ENCODE results near the gene PTPA. TPM values are rescaled to one million over a fixed set of nuclear protein-coding genes. Genes with fewer than 3 reads are reported as not detected.

The PTPA gene
- polyA plus RNA-seq, 3 donors = 11.7 to 38.5 (median 12.4) TPM

DNA sequence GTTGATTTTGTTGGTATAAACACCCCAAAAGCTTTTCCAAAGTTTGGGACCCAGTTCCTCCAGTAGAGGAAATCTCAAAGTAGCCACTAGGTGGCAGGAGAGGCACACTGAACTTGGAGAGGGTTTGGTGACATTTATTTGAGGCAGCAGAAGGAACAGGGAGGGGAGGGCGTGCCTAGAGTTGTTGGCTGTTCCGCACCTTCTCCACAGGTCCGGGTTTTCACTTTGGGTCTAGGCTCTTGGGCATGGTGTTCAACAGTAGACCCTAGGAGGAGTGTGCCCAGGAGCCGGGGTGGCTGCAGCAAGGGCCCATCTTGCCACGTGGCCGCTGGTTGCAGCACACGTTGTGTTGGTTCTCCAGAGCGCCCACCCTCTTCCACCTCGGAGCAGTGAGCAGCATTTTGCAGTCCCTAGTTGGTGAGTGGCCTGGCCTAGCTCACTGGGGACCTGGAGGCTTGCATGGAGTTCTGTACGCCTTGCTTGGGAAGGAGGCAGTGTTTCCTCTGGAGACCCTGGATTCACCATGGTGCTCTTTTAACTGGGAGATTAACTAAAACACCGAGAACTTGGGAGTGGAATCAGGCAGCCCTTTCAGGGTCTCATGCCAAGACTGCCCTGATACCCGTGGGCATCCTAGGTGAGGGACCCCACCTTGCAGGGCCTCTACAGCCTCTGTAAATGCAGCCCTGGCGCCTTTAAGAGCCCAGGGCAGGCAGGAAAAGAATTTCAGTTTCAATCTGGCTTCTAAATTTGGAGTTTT, 28.2 kb downstream of the PTPA start:
- no peaks in the 10 kb centered on the region for H3K27me3 ChIP-seq (ENCODE audit: control insufficient read depth in 2 of 2, insufficient read depth in 2 of 2, low read length in 2 of 2)
- H3K27ac ChIP-seq (ENCODE audit: low read depth in 1 of 2, low read length in 2 of 2) = peak overlapping the region; percentile 97 to 99
- peaks cover 7% of the 10 kb centered on the region for H4K20me1 ChIP-seq (ENCODE audit: insufficient read depth, low read length)
- H3K4me3 ChIP-seq (replicated peaks in 1 of 3; ENCODE audit: low read depth in 2 of 3, low read length in 3 of 3) = peak overlapping the region; percentile 27 to 73 (median 32)
- Mint-ChIP-seq H3K27me3 (ENCODE audit: low read depth in 3 of 3) (peaks cover 0 to 2% (median 0%) of the 10 kb centered on the region in 3 donors), H3K4me3 (peak overlapping the region; percentile 79 to 92), H3K9me3 (no peaks in the 10 kb centered on the region), H3K36me3 (peaks cover 47 to 72% of the 10 kb centered on the region in 2 donors), H3K27ac (peak overlapping the region; percentile 96 to 98 (median 97)), H3K4me1 (peaks cover 41% of the 10 kb centered on the region)
- TF ChIP-seq, protein P1, sequence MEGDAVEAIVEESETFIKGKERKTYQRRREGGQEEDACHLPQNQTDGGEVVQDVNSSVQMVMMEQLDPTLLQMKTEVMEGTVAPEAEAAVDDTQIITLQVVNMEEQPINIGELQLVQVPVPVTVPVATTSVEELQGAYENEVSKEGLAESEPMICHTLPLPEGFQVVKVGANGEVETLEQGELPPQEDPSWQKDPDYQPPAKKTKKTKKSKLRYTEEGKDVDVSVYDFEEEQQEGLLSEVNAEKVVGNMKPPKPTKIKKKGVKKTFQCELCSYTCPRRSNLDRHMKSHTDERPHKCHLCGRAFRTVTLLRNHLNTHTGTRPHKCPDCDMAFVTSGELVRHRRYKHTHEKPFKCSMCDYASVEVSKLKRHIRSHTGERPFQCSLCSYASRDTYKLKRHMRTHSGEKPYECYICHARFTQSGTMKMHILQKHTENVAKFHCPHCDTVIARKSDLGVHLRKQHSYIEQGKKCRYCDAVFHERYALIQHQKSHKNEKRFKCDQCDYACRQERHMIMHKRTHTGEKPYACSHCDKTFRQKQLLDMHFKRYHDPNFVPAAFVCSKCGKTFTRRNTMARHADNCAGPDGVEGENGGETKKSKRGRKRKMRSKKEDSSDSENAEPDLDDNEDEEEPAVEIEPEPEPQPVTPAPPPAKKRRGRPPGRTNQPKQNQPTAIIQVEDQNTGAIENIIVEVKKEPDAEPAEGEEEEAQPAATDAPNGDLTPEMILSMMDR (IDR thresholded peaks at IDR 0.05) = peak; percentile 91
- H3K36me3 ChIP-seq (replicated peaks in 1 of 2; ENCODE audit: control insufficient read depth in 1 of 2, insufficient read depth in 2 of 2, low read length in 2 of 2) = peaks cover 53 to 61% of the 10 kb centered on the region in 2 donors
- peak; percentile 79 to 85 (median 81) for DNase-seq
- H2AFZ ChIP-seq (ENCODE audit: insufficient read depth, low read depth, low read length, poor library complexity, severe bottlenecking) = peak overlapping the region; percentile 50
- H3K9me3 ChIP-seq (replicated peaks in 1 of 2; ENCODE audit: control insufficient read depth in 1 of 2, insufficient read depth in 1 of 2, low read length in 2 of 2) = no peaks in the 10 kb centered on the region
- peak overlapping the region; percentile 84 for H3K9ac ChIP-seq (ENCODE audit: insufficient read depth, low read length, poor library complexity, severe bottlenecking)
- peak overlapping the region; percentile 77 for H3K4me2 ChIP-seq (replicated peaks; ENCODE audit: extremely low read depth, low read length, poor library complexity, severe bottlenecking)
- peaks cover 17% of the 10 kb centered on the region for H3K79me2 ChIP-seq (ENCODE audit: insufficient read depth, low read length)
- 6% methylated on average over 10 of the region's 13 CpGs for WGBS (ENCODE audit: insufficient coverage)
- H3K4me1 ChIP-seq (ENCODE audit: control insufficient read depth in 1 of 2, insufficient read depth in 2 of 2, low read length in 2 of 2) = peaks cover 37 to 47% of the 10 kb centered on the region in 2 donors
- intact Hi-C loops (cut with micrococcal nuclease) = loop anchor here (5.0 to 10.0 kb wide), 3 partner anchors 38 to 645 kb away; partner anchors contain the start of gene IER5L (in 1 of the 2)

GRCh38 chr9:129139993-129140396, 28.8 kb downstream of the PTPA start:
- Histone ChIP-seq H3K9me3 (replicated peaks in 1 of 2; ENCODE audit: control insufficient read depth in 1 of 2, insufficient read depth in 1 of 2, low read length in 2 of 2) (no peaks in the 10 kb centered on the region), H3K27ac (ENCODE audit: low read depth in 1 of 2, low read length in 2 of 2) (peak overlapping the region; percentile 97 to 99), H3K27me3 (ENCODE audit: control insufficient read depth in 2 of 2, insufficient read depth in 2 of 2, low read length in 2 of 2) (no peaks in the 10 kb centered on the region), H3K79me2 (ENCODE audit: insufficient read depth, low read length) (peaks cover 17% of the 10 kb centered on the region), H3K4me2 (replicated peaks; ENCODE audit: extremely low read depth, low read length, poor library complexity, severe bottlenecking) (peak overlapping the region; percentile 77), H3K4me1 (ENCODE audit: control insufficient read depth in 1 of 2, insufficient read depth in 2 of 2, low read length in 2 of 2) (peaks cover 37 to 47% of the 10 kb centered on the region in 2 donors), H3K36me3 (replicated peaks in 1 of 2; ENCODE audit: control insufficient read depth in 1 of 2, insufficient read depth in 2 of 2, low read length in 2 of 2) (peaks cover 48 to 56% of the 10 kb centered on the region in 2 donors), H4K20me1 (ENCODE audit: insufficient read depth, low read length) (peaks cover 7% of the 10 kb centered on the region), H2AFZ (ENCODE audit: insufficient read depth, low read depth, low read length, poor library complexity, severe bottlenecking) (peak overlapping the region; percentile 50), H3K4me3 (replicated peaks in 1 of 3; ENCODE audit: low read depth in 2 of 3, low read length in 3 of 3) (peak overlapping the region; percentile 27 to 73 (median 32)), H3K9ac (ENCODE audit: insufficient read depth, low read length, poor library complexity, severe bottlenecking) (peak overlapping the region; percentile 84)
- Mint-ChIP-seq H3K4me1 (peaks cover 41% of the 10 kb centered on the region), H3K27ac (peak overlapping the region; percentile 96 to 98 (median 97)), H3K27me3 (ENCODE audit: low read depth in 3 of 3) (peaks cover 0 to 2% (median 0%) of the 10 kb centered on the region in 3 donors), H3K36me3 (peaks cover 41 to 70% of the 10 kb centered on the region in 2 donors), H3K4me3 (peak overlapping the region; percentile 79 to 92), H3K9me3 (no peaks in the 10 kb centered on the region)
- WGBS (ENCODE audit: insufficient coverage) = 0% methylated on average over 5 of the region's 11 CpGs
- peak; percentile 94 to 98 (median 95) for DNase-seq
- TF ChIP-seq, protein P1 (IDR thresholded peaks at IDR 0.05) = no peak
- intact Hi-C loops (cut with micrococcal nuclease) = loop anchor here (2.0 to 10.0 kb wide), 4 partner anchors 37 to 645 kb away; partner anchors contain the start of gene IER5L (in 1 of the 2)

All from CD14-positive monocyte (primary cell).